Measurements from ENCODE around the gene SLIT3. TPM values are rescaled to one million over a fixed set of nuclear protein-coding genes. Genes with fewer than 3 reads are reported as not detected.

Gene SLIT3
- total RNA-seq, 1 donor from 2014 or later: 52.8 TPM

GRCh38 chr5:169062690-169063089, 238.2 kb downstream of the SLIT3 start:
- TF ChIP-seq CTCF (IDR thresholded peaks at IDR 0.05): no peak
- no peak for TF ChIP-seq POLR2AphosphoS5 (IDR thresholded peaks at IDR 0.05; ENCODE audit: insufficient read depth in 1 of 2, low read depth in 1 of 2)
- TF ChIP-seq POLR2A (IDR thresholded peaks at IDR 0.05): no peak
- Histone ChIP-seq H3K27me3 (no peaks in the 10 kb centered on the region), H3K27ac (no peak overlapping the region), H3K4me3 (no peak overlapping the region), H3K4me1 (no peaks in the 10 kb centered on the region), H3K9me3 (no peaks in the 10 kb centered on the region), H3K36me3 (no peaks in the 10 kb centered on the region)
- no peak for DNase-seq (ENCODE audit: extremely low spot score in 2 of 2)
- intact Hi-C loops (cut with DNase I): no loop called here

- Histone ChIP-seq H3K4me3 (no peak overlapping the region), H3K9me3 (no peaks in the 10 kb centered on the region), H3K27me3 (no peaks in the 10 kb centered on the region), H3K27ac (no peak overlapping the region), H3K4me1 (no peaks in the 10 kb centered on the region), H3K36me3 (no peaks in the 10 kb centered on the region)
- TF ChIP-seq POLR2AphosphoS5 (IDR thresholded peaks at IDR 0.05; ENCODE audit: insufficient read depth in 1 of 2, low read depth in 1 of 2): no peak
- TF ChIP-seq CTCF (IDR thresholded peaks at IDR 0.05): no peak
- no peak for TF ChIP-seq POLR2A (IDR thresholded peaks at IDR 0.05)
- intact Hi-C loops (cut with DNase I): no loop called here
- DNase-seq (ENCODE audit: extremely low spot score in 2 of 2): no peak
These were observed 246.4 kb downstream of the SLIT3 start for GRCh38 chr5:169054506-169054905.

GRCh38 chr5:169052207-169052606, 248.7 kb downstream of the SLIT3 start:
- intact Hi-C loops (cut with DNase I): no loop called here
- H3K9me3 ChIP-seq: no peaks in the 10 kb centered on the region
- no peak for DNase-seq (ENCODE audit: extremely low spot score in 2 of 2)
- no peaks in the 10 kb centered on the region for H3K27me3 ChIP-seq
- no peak overlapping the region for H3K27ac ChIP-seq
- TF ChIP-seq POLR2A (IDR thresholded peaks at IDR 0.05) (no peak), CTCF (IDR thresholded peaks at IDR 0.05) (no peak), POLR2AphosphoS5 (IDR thresholded peaks at IDR 0.05; ENCODE audit: insufficient read depth in 1 of 2, low read depth in 1 of 2) (no peak)
- no peak overlapping the region for H3K4me3 ChIP-seq
- H3K4me1 ChIP-seq: no peaks in the 10 kb centered on the region
- H3K36me3 ChIP-seq: no peaks in the 10 kb centered on the region

- DNase-seq (ENCODE audit: extremely low spot score in 2 of 2): no peak
- intact Hi-C loops (cut with DNase I): no loop called here
- H3K4me3 ChIP-seq: no peak overlapping the region
- no peak overlapping the region for H3K27ac ChIP-seq
- no peaks in the 10 kb centered on the region for H3K27me3 ChIP-seq
- no peaks in the 10 kb centered on the region for H3K9me3 ChIP-seq
- no peak for TF ChIP-seq POLR2AphosphoS5 (IDR thresholded peaks at IDR 0.05; ENCODE audit: insufficient read depth in 1 of 2, low read depth in 1 of 2)
- TF ChIP-seq CTCF (IDR thresholded peaks at IDR 0.05): no peak
- no peak for TF ChIP-seq POLR2A (IDR thresholded peaks at IDR 0.05)
- no peaks in the 10 kb centered on the region for H3K4me1 ChIP-seq
- no peaks in the 10 kb centered on the region for H3K36me3 ChIP-seq
These were observed 249.6 kb downstream of the SLIT3 start for GRCh38 chr5:169051351-169051750.

- no peak overlapping the region for H3K27ac ChIP-seq
- no peaks in the 10 kb centered on the region for H3K9me3 ChIP-seq
- intact Hi-C loops (cut with DNase I): no loop called here
- no peaks in the 10 kb centered on the region for H3K36me3 ChIP-seq
- no peak for DNase-seq (ENCODE audit: extremely low spot score in 2 of 2)
- no peaks in the 10 kb centered on the region for H3K27me3 ChIP-seq
- no peaks in the 10 kb centered on the region for H3K4me1 ChIP-seq
- TF ChIP-seq CTCF (IDR thresholded peaks at IDR 0.05): no peak
- no peak for TF ChIP-seq POLR2AphosphoS5 (IDR thresholded peaks at IDR 0.05; ENCODE audit: insufficient read depth in 1 of 2, low read depth in 1 of 2)
- H3K4me3 ChIP-seq: no peak overlapping the region
These were observed 250.3 kb downstream of the SLIT3 start for GRCh38 chr5:169050636-169051035.
